Tibial nerve (tissue), 4 donors: ENCODE results near the gene ACTR5. TPM values are rescaled to one million over a fixed set of nuclear protein-coding genes. Genes with fewer than 3 reads are reported as not detected.

ENCODE experiments used
- DNase-seq, 2 donors: peaks; one replicate each; pipeline ENCODE4 v3.0.0-alpha.2; 2019; ENCODE audit warnings: low spot score in 2 of 2
- H3K27ac ChIP-seq, 4 donors: fragments of 200-600 bp; sonication (generic) in 3 of 4; one replicate each; pipeline ENCODE4 v1.5.1; 2017 to 2019; ENCODE audit warnings: mild to moderate bottlenecking in 1 of 4
- H3K27me3 ChIP-seq, 2 donors: fragments of 200-600 bp; sonication (generic) in 1 of 2; one replicate each; pipeline versions ENCODE4 v1.5.1 to v1.6.0; 2017 to 2019
- H3K36me3 ChIP-seq, 3 donors: fragments of 200-600 bp; sonication (generic); one replicate each; pipeline ENCODE4 v1.5.1; 2018 to 2019
- H3K4me1 ChIP-seq, 4 donors: fragments of 200-600 bp; sonication (generic) in 3 of 4; one replicate each; pipeline ENCODE4 v1.5.1; 2017 to 2019
- H3K4me3 ChIP-seq, 4 donors: fragments of 200-600 bp; sonication (generic) in 3 of 4; one replicate each; pipeline ENCODE4 v1.5.1; 2017 to 2019; ENCODE audit warnings: mild to moderate bottlenecking in 1 of 4, moderate library complexity in 1 of 4
- H3K9me3 ChIP-seq, 4 donors: fragments of 200-600 bp; sonication (generic) in 3 of 4; one replicate each; pipeline ENCODE4 v1.5.1; 2017 to 2019
- EP300 ChIP-seq, 2 donors: sonication (generic); formaldehyde crosslinking; IDR thresholded peaks; one replicate each; pipeline ENCODE4 v1.6.1; 2017; ENCODE audit warnings: antibody characterized with exemption in 2 of 2, mild to moderate bottlenecking in 1 of 2
- POLR2A ChIP-seq, 2 donors: fragments of 450-650 bp; IDR thresholded peaks; one replicate each; pipeline ENCODE4 v1.6.1; 2017; ENCODE audit warnings: antibody characterized with exemption in 2 of 2, mild to moderate bottlenecking in 2 of 2, moderate library complexity in 2 of 2
- WGBS, 2 donors: methylation state at CpG; one replicate each; pipeline ENCODE4 v1.1.5; 2018; 5-methylcytosine and 5-hydroxymethylcytosine counted together
- total RNA-seq, 4 donors: library from RNA; depleted of rRNA; stranded (reverse); fragments of >200 nt; gene quantifications; one replicate each; pipeline ENCODE4 v1.1.0, GENCODE V29; 2016
- TF ChIP-seq, protein P1 (sequence below), 5 experiments: fragments of 200-600 bp in 3 of 5; fragments of 450-650 bp in 2 of 5; sonication (generic) in 3 of 5; IDR thresholded peaks; one replicate each; pipeline ENCODE4 v1.5.1; 2016 to 2019; ENCODE audit warnings: antibody characterized with exemption in 5 of 5, mild to moderate bottlenecking in 3 of 5, moderate library complexity in 2 of 5

ACTR5 gene
- total RNA-seq, 4 donors from 2014 or later: 14.7 to 19.0 (median 18.6) TPM

DNA sequence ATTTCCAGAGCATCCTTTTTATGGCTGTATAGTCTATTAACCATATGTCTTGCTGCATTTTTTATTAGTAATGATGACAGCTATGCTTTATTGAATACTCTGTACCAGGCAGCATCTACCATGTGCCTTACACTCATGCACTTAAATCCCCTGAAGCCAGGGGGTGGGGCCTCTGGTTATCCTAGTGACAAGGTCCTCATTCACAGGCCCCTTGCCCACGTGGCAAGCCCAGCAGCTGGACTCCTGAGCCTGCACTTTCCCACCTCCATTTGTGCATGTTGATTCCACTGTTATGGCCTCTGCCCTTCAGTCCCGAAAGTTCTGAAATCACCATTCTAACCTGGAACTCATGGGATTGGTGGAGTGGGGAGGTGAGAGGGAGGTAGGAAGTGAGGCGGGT is 22.3 kb downstream of the ACTR5 start:
- Histone ChIP-seq H3K9me3 (peaks cover 0 to 9% (median 0%) of the 10 kb centered on the region in 4 donors), H3K27ac (no peak overlapping the region), H3K36me3 (peaks cover 3 to 100% (median 17%) of the 10 kb centered on the region in 3 donors), H3K4me1 (peaks cover 0 to 2% (median 0%) of the 10 kb centered on the region in 4 donors), H3K27me3 (no peaks in the 10 kb centered on the region), H3K4me3 (no peak overlapping the region)
- no peak for DNase-seq
- 67 to 78% methylated on average over 3 of the region's 3 CpGs for WGBS, 2 donors
- no peak for TF ChIP-seq POLR2A (IDR thresholded peaks at IDR 0.05)
- no peak for TF ChIP-seq EP300 (IDR thresholded peaks at IDR 0.05)
- TF ChIP-seq, protein P1, sequence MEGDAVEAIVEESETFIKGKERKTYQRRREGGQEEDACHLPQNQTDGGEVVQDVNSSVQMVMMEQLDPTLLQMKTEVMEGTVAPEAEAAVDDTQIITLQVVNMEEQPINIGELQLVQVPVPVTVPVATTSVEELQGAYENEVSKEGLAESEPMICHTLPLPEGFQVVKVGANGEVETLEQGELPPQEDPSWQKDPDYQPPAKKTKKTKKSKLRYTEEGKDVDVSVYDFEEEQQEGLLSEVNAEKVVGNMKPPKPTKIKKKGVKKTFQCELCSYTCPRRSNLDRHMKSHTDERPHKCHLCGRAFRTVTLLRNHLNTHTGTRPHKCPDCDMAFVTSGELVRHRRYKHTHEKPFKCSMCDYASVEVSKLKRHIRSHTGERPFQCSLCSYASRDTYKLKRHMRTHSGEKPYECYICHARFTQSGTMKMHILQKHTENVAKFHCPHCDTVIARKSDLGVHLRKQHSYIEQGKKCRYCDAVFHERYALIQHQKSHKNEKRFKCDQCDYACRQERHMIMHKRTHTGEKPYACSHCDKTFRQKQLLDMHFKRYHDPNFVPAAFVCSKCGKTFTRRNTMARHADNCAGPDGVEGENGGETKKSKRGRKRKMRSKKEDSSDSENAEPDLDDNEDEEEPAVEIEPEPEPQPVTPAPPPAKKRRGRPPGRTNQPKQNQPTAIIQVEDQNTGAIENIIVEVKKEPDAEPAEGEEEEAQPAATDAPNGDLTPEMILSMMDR (IDR thresholded peaks at IDR 0.05): no peak

DNA sequence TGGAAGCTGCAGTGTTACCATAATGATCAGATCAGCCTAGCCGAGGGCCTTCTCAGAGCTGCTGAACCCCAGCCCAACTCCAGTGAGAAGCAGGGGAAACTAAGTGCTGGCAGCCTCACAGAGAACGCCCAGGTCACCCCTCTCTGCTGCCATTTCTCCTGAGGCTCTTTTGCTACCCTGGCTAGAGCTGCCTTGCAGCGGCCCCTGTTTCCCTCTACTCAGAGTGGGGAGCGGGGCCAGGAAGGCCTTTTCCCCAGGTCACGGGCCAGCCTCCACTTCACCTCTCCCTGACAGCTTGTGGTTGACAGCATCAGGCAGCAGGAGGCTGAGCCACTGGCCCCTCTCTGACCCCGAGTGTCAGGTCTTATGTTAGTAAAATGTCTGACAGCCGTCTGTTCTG is 22.7 kb downstream of the ACTR5 start:
- no peak overlapping the region for H3K4me3 ChIP-seq
- DNase-seq: no peak
- 71 to 82% methylated on average over 7 of the region's 7 CpGs for WGBS, 2 donors
- H3K27me3 ChIP-seq: no peaks in the 10 kb centered on the region
- peaks cover 3 to 99% (median 17%) of the 10 kb centered on the region in 3 donors for H3K36me3 ChIP-seq
- H3K4me1 ChIP-seq: no peaks in the 10 kb centered on the region
- no peak overlapping the region for H3K27ac ChIP-seq
- TF ChIP-seq, protein P1 (IDR thresholded peaks at IDR 0.05): no peak
- TF ChIP-seq POLR2A (IDR thresholded peaks at IDR 0.05) (no peak), EP300 (IDR thresholded peaks at IDR 0.05) (no peak)
- peaks cover 0 to 9% (median 0%) of the 10 kb centered on the region in 4 donors for H3K9me3 ChIP-seq

DNA sequence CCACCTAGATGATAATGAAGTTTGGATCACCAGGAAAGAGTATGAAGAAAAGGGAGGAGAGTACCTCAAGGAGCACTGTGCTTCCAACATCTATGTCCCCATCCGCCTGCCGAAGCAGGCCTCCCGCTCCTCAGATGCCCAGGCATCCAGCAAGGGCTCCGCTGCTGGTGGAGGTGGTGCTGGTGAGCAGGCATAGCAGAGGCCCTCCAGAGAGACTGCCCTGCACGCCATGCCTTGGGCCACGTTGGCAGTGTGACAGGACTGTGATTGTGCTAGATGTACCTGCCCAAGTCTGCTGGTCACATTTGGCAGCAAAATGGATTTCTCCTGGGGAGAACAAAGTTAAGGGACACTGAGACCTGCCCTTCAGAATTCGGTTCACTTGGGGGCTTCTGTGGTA is 23.4 kb downstream of the ACTR5 start:
- TF ChIP-seq EP300 (IDR thresholded peaks at IDR 0.05) (no peak), POLR2A (IDR thresholded peaks at IDR 0.05) (no peak)
- TF ChIP-seq, protein P1 (IDR thresholded peaks at IDR 0.05): no peak
- peaks cover 3 to 99% (median 17%) of the 10 kb centered on the region in 3 donors for H3K36me3 ChIP-seq
- peaks cover 0 to 9% (median 0%) of the 10 kb centered on the region in 4 donors for H3K9me3 ChIP-seq
- H3K4me3 ChIP-seq: no peak overlapping the region
- H3K27ac ChIP-seq: no peak overlapping the region
- no peaks in the 10 kb centered on the region for H3K4me1 ChIP-seq
- 95 to 100% methylated on average over 6 of the region's 7 CpGs for WGBS, 2 donors
- H3K27me3 ChIP-seq: no peaks in the 10 kb centered on the region
- no peak for DNase-seq

DNA sequence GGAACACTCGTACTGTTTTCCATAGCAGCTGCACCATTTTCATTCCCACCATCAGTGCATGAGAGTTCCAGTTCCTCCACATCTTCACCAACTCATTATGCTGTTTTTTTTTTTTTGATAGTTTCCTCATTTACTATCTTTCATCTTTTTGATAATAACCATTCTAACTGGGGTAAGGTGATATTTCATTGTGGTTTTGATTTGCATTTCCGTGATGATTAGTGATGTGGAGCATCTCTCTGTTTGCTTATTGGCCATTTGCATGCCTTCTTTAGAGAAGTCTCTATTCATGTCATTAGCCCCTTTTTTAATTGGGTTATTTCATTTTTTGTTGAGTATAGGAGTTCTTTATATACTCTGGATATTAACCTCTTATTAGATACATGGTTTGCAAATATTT is 25.9 kb downstream of the ACTR5 start:
- no peaks in the 10 kb centered on the region for H3K4me1 ChIP-seq
- DNase-seq: no peak
- H3K36me3 ChIP-seq: peaks cover 0 to 81% (median 11%) of the 10 kb centered on the region in 3 donors
- peaks cover 0 to 9% (median 0%) of the 10 kb centered on the region in 4 donors for H3K9me3 ChIP-seq
- H3K27me3 ChIP-seq: no peaks in the 10 kb centered on the region
- no peak overlapping the region for H3K4me3 ChIP-seq
- WGBS, 2 donors: 97% methylated on average over 2 of the region's 2 CpGs
- TF ChIP-seq, protein P1 (IDR thresholded peaks at IDR 0.05): no peak
- TF ChIP-seq EP300 (IDR thresholded peaks at IDR 0.05): no peak
- no peak for TF ChIP-seq POLR2A (IDR thresholded peaks at IDR 0.05)
- H3K27ac ChIP-seq: no peak overlapping the region

DNA sequence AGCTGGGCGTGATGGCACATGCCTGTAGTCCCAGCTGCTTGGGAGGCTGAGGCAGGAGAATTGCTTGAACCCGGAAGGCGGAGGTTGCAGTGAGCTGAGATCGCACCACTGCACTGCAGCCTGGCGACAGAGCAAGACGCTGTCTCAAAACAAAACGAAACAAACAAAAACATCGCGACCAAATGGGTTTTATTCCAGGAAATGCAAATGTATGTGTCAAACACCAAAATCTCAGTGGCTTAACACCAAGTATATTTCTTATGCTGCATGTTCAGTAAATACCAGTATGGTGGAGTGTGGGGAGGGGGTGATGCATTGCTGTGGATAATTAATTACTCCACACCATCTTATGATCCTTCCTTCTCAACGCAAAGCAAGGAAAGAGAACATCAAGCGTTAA is 28.1 kb downstream of the ACTR5 start:
- 95% methylated on average over 11 of the region's 11 CpGs for WGBS, 2 donors

More for the DNA sequence above, 28.1 kb downstream of the ACTR5 start:
- Histone ChIP-seq H3K4me1 (no peaks in the 10 kb centered on the region), H3K36me3 (peaks cover 0 to 59% (median 5%) of the 10 kb centered on the region in 3 donors), H3K9me3 (peaks cover 0 to 9% (median 0%) of the 10 kb centered on the region in 4 donors), H3K4me3 (no peak overlapping the region), H3K27ac (no peak overlapping the region), H3K27me3 (no peaks in the 10 kb centered on the region)
- DNase-seq: no peak
- TF ChIP-seq POLR2A (IDR thresholded peaks at IDR 0.05): no peak
- TF ChIP-seq, protein P1 (IDR thresholded peaks at IDR 0.05): no peak
- no peak for TF ChIP-seq EP300 (IDR thresholded peaks at IDR 0.05)
